GM23338 (cell line): ENCODE data around the gene SPHK1. TPM values are rescaled to one million over a fixed set of nuclear protein-coding genes. Genes with fewer than 3 reads are reported as not detected.

Experiments used
- ATAC-seq: fragments of 200-7000 bp; cut with Tn5 transposase; 3 replicates; pipeline ENCODE4 v1.9.1; 2020
- DNase-seq: peaks from one replicate; pipeline ENCODE4 v3.0.0-alpha.2; 2015; ENCODE audit warnings: low spot score
- H2AFZ ChIP-seq: fragments of 200-600 bp; sonication (generic); 2 replicates; pipeline ENCODE4 v1.8.0; 2016; ENCODE audit warnings: antibody characterized with exemption, mild to moderate bottlenecking, moderate library complexity
- H3F3A ChIP-seq: fragments of 200-600 bp; sonication (generic); replicated peaks from 2 replicates; pipeline ENCODE4 v1.8.0; 2017; ENCODE audit warnings: antibody characterized with exemption, mixed run types, low read depth
- H3K27ac ChIP-seq: fragments of 200-600 bp; sonication (generic); 2 replicates; pipeline ENCODE4 v1.6.1; 2016; ENCODE audit warnings: low read depth
- H3K27me3 ChIP-seq: fragments of 200-600 bp; sonication (generic); 2 replicates; pipeline ENCODE4 v1.8.0; 2016; ENCODE audit warnings: mild to moderate bottlenecking, mixed run types, moderate library complexity; ENCODE audit not compliant: insufficient read depth
- H3K36me3 ChIP-seq: fragments of 200-600 bp; sonication (generic); 2 replicates; pipeline ENCODE4 v1.8.0; 2016; ENCODE audit warnings: mild to moderate bottlenecking; ENCODE audit not compliant: insufficient read depth
- H3K4me1 ChIP-seq: fragments of 200-600 bp; sonication (generic); 2 replicates; pipeline ENCODE4 v1.8.0; 2016; ENCODE audit warnings: mild to moderate bottlenecking, moderate library complexity; ENCODE audit not compliant: insufficient read depth
- H3K4me2 ChIP-seq: fragments of 200-600 bp; sonication (generic); 2 replicates; pipeline ENCODE4 v1.7.1; 2017; ENCODE audit warnings: mixed run types
- H3K4me3 ChIP-seq: fragments of 200-600 bp; sonication (generic); 2 replicates; pipeline ENCODE4 v1.6.1; 2016; ENCODE audit warnings: mixed run types
- H3K79me2 ChIP-seq: fragments of 200-600 bp; sonication (generic); replicated peaks from 2 replicates; pipeline ENCODE4 v1.8.0; 2017; ENCODE audit warnings: mild to moderate bottlenecking; ENCODE audit not compliant: insufficient read depth
- H3K9me2 ChIP-seq: fragments of 200-600 bp; sonication (generic); 2 replicates; pipeline ENCODE4 v1.8.0; 2017; ENCODE audit not compliant: insufficient read depth
- H4K20me1 ChIP-seq: fragments of 200-600 bp; sonication (generic); replicated peaks from 2 replicates; pipeline ENCODE4 v1.8.0; 2017; ENCODE audit warnings: mild to moderate bottlenecking; ENCODE audit not compliant: insufficient read depth
- H3K27ac Mint-ChIP-seq: 2 replicates; pipeline ENCODE4 v1.8.0; 2020; ENCODE audit warnings: inconsistent platforms, mild to moderate bottlenecking, moderate library complexity, mixed read lengths
- H3K27me3 Mint-ChIP-seq: 3 replicates; pipeline ENCODE4 v1.8.0; 2022; ENCODE audit warnings: low read depth, mild to moderate bottlenecking, moderate library complexity, mixed read lengths, inconsistent platforms; ENCODE audit not compliant: insufficient read depth, poor library complexity
- H3K36me3 Mint-ChIP-seq: 3 replicates; pipeline ENCODE4 v1.8.0; 2021; ENCODE audit warnings: low read depth, mild to moderate bottlenecking, inconsistent platforms, moderate library complexity, mixed read lengths
- H3K4me1 Mint-ChIP-seq: 3 replicates; pipeline ENCODE4 v1.8.0; 2020; ENCODE audit warnings: mild to moderate bottlenecking, inconsistent platforms, mixed read lengths
- H3K4me3 Mint-ChIP-seq: 3 replicates; pipeline ENCODE4 v1.8.0; 2021; ENCODE audit warnings: moderate library complexity, mild to moderate bottlenecking, inconsistent platforms, mixed read lengths
- H3K9me3 Mint-ChIP-seq: 3 replicates; pipeline ENCODE4 v1.8.0; 2020; ENCODE audit warnings: moderate library complexity, mild to moderate bottlenecking, inconsistent platforms, mixed read lengths
- EZH2 ChIP-seq: fragments of 200-600 bp; sonication (generic); IDR thresholded peaks from one replicate; pipeline ENCODE4 v1.8.0; 2017; ENCODE audit warnings: antibody characterized with exemption, mild to moderate bottlenecking, low read depth; ENCODE audit not compliant: unreplicated experiment
- EZH2phosphoT487 ChIP-seq: fragments of 200-600 bp; sonication (generic); IDR thresholded peaks from one replicate; pipeline ENCODE4 v1.8.1; 2018; ENCODE audit warnings: antibody characterized with exemption; ENCODE audit not compliant: unreplicated experiment
- JUNB ChIP-seq: IDR thresholded peaks from one replicate; pipeline ENCODE4 v1.6.1; 2016; ENCODE audit warnings: antibody characterized with exemption; ENCODE audit not compliant: unreplicated experiment
- POLR2AphosphoS5 ChIP-seq: IDR thresholded peaks from 2 replicates; pipeline ENCODE4 v1.6.1; 2016; ENCODE audit warnings: antibody characterized with exemption, low read depth
- STAT1 ChIP-seq: IDR thresholded peaks from one replicate; pipeline ENCODE4 v1.6.1; 2016; ENCODE audit warnings: antibody characterized with exemption; ENCODE audit not compliant: unreplicated experiment
- ZNF114 ChIP-seq: fragments of 250-450 bp; sonication (Bioruptor Pico); IDR thresholded peaks from 2 replicates; pipeline ENCODE4 v1.5.0; 2020; ENCODE audit warnings: mild to moderate bottlenecking, moderate library complexity
- ZNF331 ChIP-seq: fragments of 250-450 bp; sonication (Bioruptor Pico); IDR thresholded peaks from 2 replicates; pipeline ENCODE4 v1.5.0; 2020; ENCODE audit warnings: low read depth, mild to moderate bottlenecking, moderate library complexity
- polyA plus RNA-seq: library from polyadenylated mRNA; unstranded; fragments of >200 nt; fragmentation: Nextera tagmentation; extraction: Ambion mirVana; gene quantifications from 2 replicates; pipeline ENCODE4 v1.2.1, GENCODE V29; 2016
- total RNA-seq: library from RNA; depleted of rRNA; stranded (reverse); fragments of >200 nt; shearing (Covaris generic); gene quantifications from 2 replicates; pipeline ENCODE4 v1.2.3, GENCODE V29; 2014
- TF ChIP-seq, protein P1 (sequence below), 2 experiments: fragments of 200-600 bp in 1 of 2; sonication (generic) in 1 of 2; conservative IDR thresholded peaks; 2 replicates each; pipeline versions ENCODE4 v1.5.1 to v1.6.1; 2016 to 2017; ENCODE audit warnings: antibody characterized with exemption in 2 of 2, low read depth in 2 of 2, mild to moderate bottlenecking in 2 of 2, moderate library complexity in 1 of 2
- TF ChIP-seq, protein P2 (sequence below): IDR thresholded peaks from 2 replicates; pipeline ENCODE4 v1.6.1; 2016; ENCODE audit warnings: antibody characterized with exemption
- TF ChIP-seq, protein P3 (sequence below): fragments of 250-450 bp; sonication (Bioruptor Pico); IDR thresholded peaks from 2 replicates; pipeline ENCODE4 v1.5.0; 2020; ENCODE audit warnings: mild to moderate bottlenecking, moderate library complexity

Gene SPHK1
- total and polyA plus RNA-seq, 2 experiments from 2014 or later: 1.3 to 3.2 TPM

DNA sequence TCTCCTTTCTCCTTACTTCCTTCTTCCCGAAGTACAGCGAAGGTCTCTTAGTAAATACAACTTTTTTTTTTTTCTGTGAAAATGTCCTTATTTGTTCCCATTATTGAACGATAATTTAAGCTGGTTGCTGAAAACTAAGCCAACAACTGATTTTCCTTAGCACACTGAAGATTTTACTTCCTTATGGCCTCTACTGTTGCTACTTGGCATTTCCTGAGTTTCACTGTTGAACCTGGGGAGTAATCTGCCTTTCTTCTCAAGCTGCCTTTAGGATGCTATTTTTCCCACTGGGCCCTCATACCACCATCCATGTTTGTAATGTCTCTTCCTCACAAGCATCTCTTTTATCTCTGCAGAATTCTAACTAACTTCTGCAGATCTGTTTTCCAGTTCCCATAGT, 42.4 kb downstream of the SPHK1 start:
- Mint-ChIP-seq H3K9me3 (no peaks in the 10 kb centered on the region; the same call in 2 of the 3 replicates), H3K4me3 (no peak overlapping the region), H3K36me3 (peaks cover 17% of the 10 kb centered on the region), H3K27ac (no peak overlapping the region), H3K27me3 (peaks cover 2% of the 10 kb centered on the region), H3K4me1 (peaks cover 50% of the 10 kb centered on the region)
- Histone ChIP-seq H3K27me3 (no peaks in the 10 kb centered on the region), H3K79me2 (peaks cover 95% of the 10 kb centered on the region), H2AFZ (no peak overlapping the region), H3F3A (no peaks in the 10 kb centered on the region), H3K36me3 (no peaks in the 10 kb centered on the region), H3K4me1 (peaks cover 48% of the 10 kb centered on the region), H3K4me2 (no peak overlapping the region), H3K4me3 (no peak overlapping the region), H3K27ac (peak overlapping the region; percentile 39; the same call in 1 of the 2 replicates), H3K9me2 (no peaks in the 10 kb centered on the region; the same call in 1 of the 2 replicates), H4K20me1 (peaks cover 56% of the 10 kb centered on the region)
- TF ChIP-seq, protein P1, sequence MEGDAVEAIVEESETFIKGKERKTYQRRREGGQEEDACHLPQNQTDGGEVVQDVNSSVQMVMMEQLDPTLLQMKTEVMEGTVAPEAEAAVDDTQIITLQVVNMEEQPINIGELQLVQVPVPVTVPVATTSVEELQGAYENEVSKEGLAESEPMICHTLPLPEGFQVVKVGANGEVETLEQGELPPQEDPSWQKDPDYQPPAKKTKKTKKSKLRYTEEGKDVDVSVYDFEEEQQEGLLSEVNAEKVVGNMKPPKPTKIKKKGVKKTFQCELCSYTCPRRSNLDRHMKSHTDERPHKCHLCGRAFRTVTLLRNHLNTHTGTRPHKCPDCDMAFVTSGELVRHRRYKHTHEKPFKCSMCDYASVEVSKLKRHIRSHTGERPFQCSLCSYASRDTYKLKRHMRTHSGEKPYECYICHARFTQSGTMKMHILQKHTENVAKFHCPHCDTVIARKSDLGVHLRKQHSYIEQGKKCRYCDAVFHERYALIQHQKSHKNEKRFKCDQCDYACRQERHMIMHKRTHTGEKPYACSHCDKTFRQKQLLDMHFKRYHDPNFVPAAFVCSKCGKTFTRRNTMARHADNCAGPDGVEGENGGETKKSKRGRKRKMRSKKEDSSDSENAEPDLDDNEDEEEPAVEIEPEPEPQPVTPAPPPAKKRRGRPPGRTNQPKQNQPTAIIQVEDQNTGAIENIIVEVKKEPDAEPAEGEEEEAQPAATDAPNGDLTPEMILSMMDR (conservative IDR thresholded peaks at IDR 0.05; ENCODE audit: low read depth in 2 of 2): no peak
- TF ChIP-seq ZNF114: no peak
- no peak for TF ChIP-seq STAT1
- TF ChIP-seq EZH2phosphoT487: no peak
- TF ChIP-seq, protein P2, sequence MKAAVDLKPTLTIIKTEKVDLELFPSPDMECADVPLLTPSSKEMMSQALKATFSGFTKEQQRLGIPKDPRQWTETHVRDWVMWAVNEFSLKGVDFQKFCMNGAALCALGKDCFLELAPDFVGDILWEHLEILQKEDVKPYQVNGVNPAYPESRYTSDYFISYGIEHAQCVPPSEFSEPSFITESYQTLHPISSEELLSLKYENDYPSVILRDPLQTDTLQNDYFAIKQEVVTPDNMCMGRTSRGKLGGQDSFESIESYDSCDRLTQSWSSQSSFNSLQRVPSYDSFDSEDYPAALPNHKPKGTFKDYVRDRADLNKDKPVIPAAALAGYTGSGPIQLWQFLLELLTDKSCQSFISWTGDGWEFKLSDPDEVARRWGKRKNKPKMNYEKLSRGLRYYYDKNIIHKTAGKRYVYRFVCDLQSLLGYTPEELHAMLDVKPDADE: no peak
- TF ChIP-seq, protein P3, sequence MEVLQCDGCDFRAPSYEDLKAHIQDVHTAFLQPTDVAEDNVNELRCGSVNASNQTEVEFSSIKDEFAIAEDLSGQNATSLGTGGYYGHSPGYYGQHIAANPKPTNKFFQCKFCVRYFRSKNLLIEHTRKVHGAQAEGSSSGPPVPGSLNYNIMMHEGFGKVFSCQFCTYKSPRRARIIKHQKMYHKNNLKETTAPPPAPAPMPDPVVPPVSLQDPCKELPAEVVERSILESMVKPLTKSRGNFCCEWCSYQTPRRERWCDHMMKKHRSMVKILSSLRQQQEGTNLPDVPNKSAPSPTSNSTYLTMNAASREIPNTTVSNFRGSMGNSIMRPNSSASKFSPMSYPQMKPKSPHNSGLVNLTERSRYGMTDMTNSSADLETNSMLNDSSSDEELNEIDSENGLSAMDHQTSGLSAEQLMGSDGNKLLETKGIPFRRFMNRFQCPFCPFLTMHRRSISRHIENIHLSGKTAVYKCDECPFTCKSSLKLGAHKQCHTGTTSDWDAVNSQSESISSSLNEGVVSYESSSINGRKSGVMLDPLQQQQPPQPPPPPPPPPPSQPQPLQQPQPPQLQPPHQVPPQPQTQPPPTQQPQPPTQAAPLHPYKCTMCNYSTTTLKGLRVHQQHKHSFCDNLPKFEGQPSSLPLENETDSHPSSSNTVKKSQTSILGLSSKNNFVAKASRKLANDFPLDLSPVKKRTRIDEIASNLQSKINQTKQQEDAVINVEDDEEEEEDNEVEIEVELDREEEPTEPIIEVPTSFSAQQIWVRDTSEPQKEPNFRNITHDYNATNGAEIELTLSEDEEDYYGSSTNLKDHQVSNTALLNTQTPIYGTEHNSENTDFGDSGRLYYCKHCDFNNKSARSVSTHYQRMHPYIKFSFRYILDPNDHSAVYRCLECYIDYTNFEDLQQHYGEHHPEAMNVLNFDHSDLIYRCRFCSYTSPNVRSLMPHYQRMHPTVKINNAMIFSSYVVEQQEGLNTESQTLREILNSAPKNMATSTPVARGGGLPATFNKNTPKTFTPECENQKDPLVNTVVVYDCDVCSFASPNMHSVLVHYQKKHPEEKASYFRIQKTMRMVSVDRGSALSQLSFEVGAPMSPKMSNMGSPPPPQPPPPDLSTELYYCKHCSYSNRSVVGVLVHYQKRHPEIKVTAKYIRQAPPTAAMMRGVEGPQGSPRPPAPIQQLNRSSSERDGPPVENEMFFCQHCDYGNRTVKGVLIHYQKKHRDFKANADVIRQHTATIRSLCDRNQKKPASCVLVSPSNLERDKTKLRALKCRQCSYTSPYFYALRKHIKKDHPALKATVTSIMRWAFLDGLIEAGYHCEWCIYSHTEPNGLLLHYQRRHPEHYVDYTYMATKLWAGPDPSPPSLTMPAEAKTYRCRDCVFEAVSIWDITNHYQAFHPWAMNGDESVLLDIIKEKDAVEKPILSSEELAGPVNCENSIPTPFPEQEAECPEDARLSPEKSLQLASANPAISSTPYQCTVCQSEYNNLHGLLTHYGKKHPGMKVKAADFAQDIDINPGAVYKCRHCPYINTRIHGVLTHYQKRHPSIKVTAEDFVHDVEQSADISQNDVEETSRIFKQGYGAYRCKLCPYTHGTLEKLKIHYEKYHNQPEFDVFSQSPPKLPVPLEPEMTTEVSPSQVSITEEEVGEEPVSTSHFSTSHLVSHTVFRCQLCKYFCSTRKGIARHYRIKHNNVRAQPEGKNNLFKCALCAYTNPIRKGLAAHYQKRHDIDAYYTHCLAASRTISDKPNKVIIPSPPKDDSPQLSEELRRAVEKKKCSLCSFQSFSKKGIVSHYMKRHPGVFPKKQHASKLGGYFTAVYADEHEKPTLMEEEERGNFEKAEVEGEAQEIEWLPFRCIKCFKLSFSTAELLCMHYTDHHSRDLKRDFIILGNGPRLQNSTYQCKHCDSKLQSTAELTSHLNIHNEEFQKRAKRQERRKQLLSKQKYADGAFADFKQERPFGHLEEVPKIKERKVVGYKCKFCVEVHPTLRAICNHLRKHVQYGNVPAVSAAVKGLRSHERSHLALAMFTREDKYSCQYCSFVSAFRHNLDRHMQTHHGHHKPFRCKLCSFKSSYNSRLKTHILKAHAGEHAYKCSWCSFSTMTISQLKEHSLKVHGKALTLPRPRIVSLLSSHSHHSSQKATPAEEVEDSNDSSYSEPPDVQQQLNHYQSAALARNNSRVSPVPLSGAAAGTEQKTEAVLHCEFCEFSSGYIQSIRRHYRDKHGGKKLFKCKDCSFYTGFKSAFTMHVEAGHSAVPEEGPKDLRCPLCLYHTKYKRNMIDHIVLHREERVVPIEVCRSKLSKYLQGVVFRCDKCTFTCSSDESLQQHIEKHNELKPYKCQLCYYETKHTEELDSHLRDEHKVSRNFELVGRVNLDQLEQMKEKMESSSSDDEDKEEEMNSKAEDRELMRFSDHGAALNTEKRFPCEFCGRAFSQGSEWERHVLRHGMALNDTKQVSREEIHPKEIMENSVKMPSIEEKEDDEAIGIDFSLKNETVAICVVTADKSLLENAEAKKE: no peak
- TF ChIP-seq EZH2: no peak
- TF ChIP-seq JUNB: no peak
- no peak for TF ChIP-seq POLR2AphosphoS5
- no peak for TF ChIP-seq ZNF331
- no peak for ATAC-seq
- DNase-seq: no peak
